Body of pancreas (tissue), 4 donors: Measurements from ENCODE around the gene SCN2B. TPM values are rescaled to one million over a fixed set of nuclear protein-coding genes. Genes with fewer than 3 reads are reported as not detected.
"Not testable (repeated sequence)": the region's sequence is repeated elsewhere in the genome, so short reads cannot be mapped to it uniquely, and the experiment has no call there.

Experiments
- ATAC-seq: fragments of 150-250 bp; one replicate; pipeline ENCODE4 v1.9.1; 2016
- DNase-seq, 4 donors: peaks; one replicate each; pipeline ENCODE4 v3.0.0-alpha.2; 2019
- H3K27ac ChIP-seq, 4 donors: fragments of 200-600 bp; sonication (generic); 1 replicate in 3 of 4; 2 replicates in 1 of 4; pipeline versions ENCODE4 v1.5.1 to v1.6.1; 2016 to 2019; ENCODE audit warnings: mild to moderate bottlenecking in 1 of 4, mixed read lengths in 1 of 4, moderate library complexity in 1 of 4
- H3K27me3 ChIP-seq, 2 donors: fragments of 200-600 bp; sonication (generic); one replicate each; pipeline ENCODE4 v1.6.0; 2016; ENCODE audit warnings: mild to moderate bottlenecking in 1 of 2
- H3K36me3 ChIP-seq, 2 donors: fragments of 200-600 bp; sonication (generic); replicated peaks in 1 of 2; 2 replicates each; pipeline ENCODE4 v1.5.1; 2016; ENCODE audit warnings: low read depth in 2 of 2; ENCODE audit not compliant: insufficient read depth in 1 of 2
- H3K4me1 ChIP-seq: fragments of 200-600 bp; sonication (generic); one replicate; pipeline ENCODE4 v1.6.0; 2016
- H3K4me3 ChIP-seq, 2 donors: fragments of 200-600 bp; sonication (generic); 1 replicate in 1 of 2; 2 replicates in 1 of 2; pipeline ENCODE4 v1.5.1; 2016 to 2019
- H3K9me3 ChIP-seq, 3 donors: fragments of 200-600 bp; sonication (generic); 1 replicate in 2 of 3; 2 replicates in 1 of 3; pipeline ENCODE4 v1.5.1; 2016
- POLR2A ChIP-seq, 3 donors: fragments of 450-650 bp; IDR thresholded peaks; one replicate each; pipeline ENCODE4 v1.6.1; 2016; ENCODE audit warnings: antibody characterized with exemption in 3 of 3, mild to moderate bottlenecking in 2 of 3
- WGBS, 2 donors: methylation state at CpG; one replicate each; pipeline ENCODE4 v1.1.5; 2017; 5-methylcytosine and 5-hydroxymethylcytosine counted together
- intact Hi-C: fragments of 100-400 bp; cut with DNase I; formaldehyde crosslinking; loops from one replicate; pipeline ENCODE4 v1.15.1; 2023
- total RNA-seq, 2 donors: library from RNA; depleted of rRNA; stranded (reverse); fragments of >200 nt; gene quantifications; one replicate each; pipeline ENCODE4 v1.1.0, GENCODE V29; 2016
- TF ChIP-seq, protein P1 (sequence below), 7 experiments: fragments of 450-650 bp in 4 of 7; fragments of 200-600 bp in 3 of 7; sonication (generic) in 3 of 7; IDR thresholded peaks; one replicate each; pipeline ENCODE4 v1.5.1; 2016 to 2019; ENCODE audit warnings: antibody characterized with exemption in 7 of 7

Gene SCN2B
- total RNA-seq, 2 donors from 2014 or later, result under 0.01 TPM; not detected in 1

DNA sequence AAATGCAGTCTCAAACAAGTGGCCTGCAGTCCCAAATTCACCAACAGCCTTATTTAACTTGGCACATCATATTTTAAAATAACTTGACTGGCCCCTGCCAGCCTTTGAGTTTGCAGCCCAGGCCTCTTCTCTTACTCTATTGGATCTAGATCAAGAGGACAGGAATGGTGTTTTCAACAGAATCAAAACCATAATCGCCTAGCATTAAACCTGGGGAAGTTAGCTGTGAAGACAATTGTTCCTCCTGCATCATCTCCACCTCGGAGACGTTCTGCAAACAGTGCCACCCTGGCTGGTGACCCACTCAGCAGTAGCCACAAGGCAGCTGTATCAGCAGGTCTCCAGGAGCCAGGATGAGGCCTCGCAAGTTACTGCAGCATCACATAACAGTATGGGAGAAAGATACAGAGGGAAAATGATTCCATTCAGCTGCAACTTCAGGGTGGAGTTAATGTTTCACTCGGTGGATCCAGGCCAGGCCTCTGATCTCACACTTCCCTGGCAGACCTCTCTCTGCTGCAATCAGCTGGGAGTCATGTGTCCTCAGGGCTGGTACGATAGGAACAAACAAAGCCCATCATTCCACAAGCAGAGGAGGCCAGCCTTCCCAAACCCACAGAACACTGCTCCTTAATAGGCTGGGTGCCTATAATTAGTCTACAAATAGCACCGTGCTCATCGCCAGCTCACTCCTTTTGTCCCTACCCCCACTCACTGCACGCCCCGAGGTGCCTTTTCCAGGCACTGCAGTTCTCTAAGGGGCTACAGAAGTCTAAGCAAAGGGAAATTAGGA, 18.6 kb upstream of the SCN2B start:
- 16 to 17% methylated on average over 10 of the region's 10 CpGs for WGBS, 2 donors
- no peak overlapping the region for H3K4me3 ChIP-seq
- H3K9me3 ChIP-seq, result no peaks in the 10 kb centered on the region
- ATAC-seq, result peak; percentile 99
- DNase-seq, result peak; percentile 92 to 97 (median 96)
- peak overlapping the region; percentile 70 to 87 (median 76) for H3K27ac ChIP-seq
- no peaks in the 10 kb centered on the region for H3K36me3 ChIP-seq
- peaks cover 40% of the 10 kb centered on the region for H3K4me1 ChIP-seq
- intact Hi-C loops, result no loop called here
- TF ChIP-seq, protein P1, sequence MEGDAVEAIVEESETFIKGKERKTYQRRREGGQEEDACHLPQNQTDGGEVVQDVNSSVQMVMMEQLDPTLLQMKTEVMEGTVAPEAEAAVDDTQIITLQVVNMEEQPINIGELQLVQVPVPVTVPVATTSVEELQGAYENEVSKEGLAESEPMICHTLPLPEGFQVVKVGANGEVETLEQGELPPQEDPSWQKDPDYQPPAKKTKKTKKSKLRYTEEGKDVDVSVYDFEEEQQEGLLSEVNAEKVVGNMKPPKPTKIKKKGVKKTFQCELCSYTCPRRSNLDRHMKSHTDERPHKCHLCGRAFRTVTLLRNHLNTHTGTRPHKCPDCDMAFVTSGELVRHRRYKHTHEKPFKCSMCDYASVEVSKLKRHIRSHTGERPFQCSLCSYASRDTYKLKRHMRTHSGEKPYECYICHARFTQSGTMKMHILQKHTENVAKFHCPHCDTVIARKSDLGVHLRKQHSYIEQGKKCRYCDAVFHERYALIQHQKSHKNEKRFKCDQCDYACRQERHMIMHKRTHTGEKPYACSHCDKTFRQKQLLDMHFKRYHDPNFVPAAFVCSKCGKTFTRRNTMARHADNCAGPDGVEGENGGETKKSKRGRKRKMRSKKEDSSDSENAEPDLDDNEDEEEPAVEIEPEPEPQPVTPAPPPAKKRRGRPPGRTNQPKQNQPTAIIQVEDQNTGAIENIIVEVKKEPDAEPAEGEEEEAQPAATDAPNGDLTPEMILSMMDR (IDR thresholded peaks at IDR 0.05), result no peak
- TF ChIP-seq POLR2A (IDR thresholded peaks at IDR 0.05), result peak in 2 of 3 donors; percentile 34 to 38
- no peaks in the 10 kb centered on the region for H3K27me3 ChIP-seq

- TF ChIP-seq, protein P1 (IDR thresholded peaks at IDR 0.05), result no peak
- TF ChIP-seq POLR2A (IDR thresholded peaks at IDR 0.05), result no peak
- H3K9me3 ChIP-seq, result no peaks in the 10 kb centered on the region
- peak; percentile 1 for ATAC-seq
- intact Hi-C loops, result no loop called here
- DNase-seq, result peak; percentile 35 to 53 (median 42)
- H3K4me3 ChIP-seq, result no peak overlapping the region
- H3K27ac ChIP-seq, result peak overlapping the region; percentile 62 to 87 (median 74)
- H3K36me3 ChIP-seq, result no peaks in the 10 kb centered on the region
- peaks cover 37% of the 10 kb centered on the region for H3K4me1 ChIP-seq
- 48 to 49% methylated on average over 6 of the region's 6 CpGs for WGBS, 2 donors
- no peaks in the 10 kb centered on the region for H3K27me3 ChIP-seq
Measured at GRCh38 chr11:118193910-118194566, 17.6 kb upstream of the SCN2B start.

DNA sequence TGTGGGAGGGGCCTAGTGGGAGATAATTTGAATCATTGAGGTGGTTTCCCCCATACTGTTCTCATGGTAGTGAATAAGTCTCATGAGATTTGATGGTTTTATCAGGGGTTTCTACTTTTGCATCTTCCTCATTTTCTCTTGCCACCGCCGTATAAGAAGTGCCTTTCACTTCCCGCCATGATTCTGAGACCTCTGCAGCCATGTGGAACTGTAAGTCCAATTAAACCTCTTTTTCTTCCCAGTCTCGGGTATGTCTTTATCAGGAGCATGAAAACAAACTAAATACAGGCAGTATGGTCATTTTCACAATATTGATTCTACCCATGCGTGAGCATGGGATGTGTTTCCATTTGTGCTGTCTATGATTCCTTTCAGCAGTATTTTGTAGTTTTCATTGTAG, 16.4 kb upstream of the SCN2B start:
- WGBS, 2 donors, result 79 to 81% methylated on average over 5 of the region's 5 CpGs
- H3K27ac ChIP-seq, ATAC-seq, H3K27me3 ChIP-seq, DNase-seq, H3K9me3 ChIP-seq, H3K36me3 ChIP-seq, H3K4me3 ChIP-seq, intact Hi-C loops: not testable (repeated sequence)
- peaks cover 28% of the 10 kb centered on the region for H3K4me1 ChIP-seq

DNA sequence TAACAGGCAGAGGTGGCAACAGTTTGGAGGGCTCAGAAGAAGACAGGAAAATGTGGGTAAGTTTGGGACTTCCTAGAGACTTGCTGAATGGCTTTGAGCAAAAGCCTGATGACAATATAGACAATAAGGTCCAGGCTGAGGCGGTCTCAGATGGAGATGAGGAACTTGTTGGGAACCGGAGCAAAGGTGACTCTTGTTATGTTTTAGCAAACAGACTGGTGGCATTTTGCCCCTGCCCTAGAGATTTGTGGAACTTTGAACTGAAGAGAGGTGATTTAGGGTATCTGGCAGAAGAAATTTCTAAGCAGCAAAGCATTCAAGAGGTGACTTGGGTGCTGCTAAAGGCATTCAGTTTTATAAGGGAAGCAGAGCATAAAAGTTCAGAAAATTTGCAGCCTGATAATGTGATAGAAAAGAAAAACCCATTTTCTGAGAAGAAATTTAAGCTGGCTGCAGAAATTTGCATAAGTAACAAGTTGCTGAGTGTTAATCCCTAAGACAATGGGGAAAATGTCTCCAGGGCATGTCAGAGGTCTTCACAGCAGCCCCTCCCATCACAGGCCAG, 14.6 kb upstream of the SCN2B start:
- H3K4me3 ChIP-seq, H3K27me3 ChIP-seq, H3K9me3 ChIP-seq, intact Hi-C loops, H3K27ac ChIP-seq, DNase-seq, ATAC-seq, H3K36me3 ChIP-seq: not testable (repeated sequence)
- 84 to 85% methylated on average over 2 of the region's 2 CpGs for WGBS, 2 donors
- peaks cover 26% of the 10 kb centered on the region for H3K4me1 ChIP-seq

- H3K27me3 ChIP-seq, result no peaks in the 10 kb centered on the region
- H3K4me1 ChIP-seq, result no peaks in the 10 kb centered on the region
- no peak for DNase-seq
- no peaks in the 10 kb centered on the region for H3K9me3 ChIP-seq
- intact Hi-C loops, result no loop called here
- H3K4me3 ChIP-seq, result no peak overlapping the region
- TF ChIP-seq, protein P1 (IDR thresholded peaks at IDR 0.05), result no peak
- no peak for TF ChIP-seq POLR2A (IDR thresholded peaks at IDR 0.05)
- no peak overlapping the region for H3K27ac ChIP-seq
- no peaks in the 10 kb centered on the region for H3K36me3 ChIP-seq
- no peak for ATAC-seq
- 59% methylated on average over 6 of the region's 6 CpGs for WGBS, 2 donors
Measured at GRCh38 chr11:118186346-118187107, 10.1 kb upstream of the SCN2B start.
